GM19395 (cell line): ENCODE data around the gene MPPED1.

Experiments used
- ATAC-seq: cut with Tn5 transposase; IDR thresholded peaks from one replicate; pipeline ENCODE4 v1.9.1; 2021; ENCODE audit warnings: mild to moderate bottlenecking, moderate library complexity; ENCODE audit not compliant: unreplicated experiment

The MPPED1 gene

DNA sequence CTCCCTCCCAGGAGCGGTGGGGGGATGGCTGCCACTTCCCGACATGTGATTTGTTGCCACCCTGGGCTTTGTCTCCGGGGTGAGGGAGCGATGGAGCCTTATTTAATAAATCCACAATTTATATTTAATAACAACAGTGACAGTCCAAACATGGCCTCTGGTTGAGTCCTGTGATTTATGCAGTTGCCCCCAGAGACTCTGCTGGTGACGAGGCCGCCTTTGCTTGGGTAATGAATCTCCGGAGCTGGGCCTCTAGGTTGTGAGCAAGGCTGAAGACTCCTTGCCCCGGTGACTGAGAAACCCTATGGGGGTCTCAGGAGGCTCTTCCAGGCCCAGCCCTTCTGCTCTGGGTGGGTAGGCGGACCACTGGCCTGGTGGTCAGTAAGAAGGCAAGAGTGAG, 16.7 kb downstream of the MPPED1 start:
- ATAC-seq = no peak

DNA sequence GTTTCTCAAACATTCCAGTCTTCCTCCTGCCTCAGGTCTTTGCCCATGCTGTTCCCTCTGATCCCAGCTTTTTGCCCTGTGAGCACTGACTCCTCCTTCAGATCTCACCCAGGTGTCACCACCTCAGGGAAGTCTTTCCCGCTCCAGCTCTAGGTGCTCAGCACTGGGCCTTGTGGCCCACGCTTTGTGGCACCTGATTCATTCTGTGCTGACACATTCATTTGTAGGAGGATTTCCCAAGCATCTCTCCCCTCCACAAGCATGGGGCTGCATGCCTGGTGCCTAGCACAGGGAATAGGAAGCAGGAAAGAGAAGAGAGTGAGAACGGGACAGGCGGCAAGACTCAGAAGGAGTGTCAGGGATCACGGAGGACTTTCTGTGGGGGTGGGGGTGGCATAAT, 17.6 kb downstream of the MPPED1 start:
- ATAC-seq = no peak

DNA sequence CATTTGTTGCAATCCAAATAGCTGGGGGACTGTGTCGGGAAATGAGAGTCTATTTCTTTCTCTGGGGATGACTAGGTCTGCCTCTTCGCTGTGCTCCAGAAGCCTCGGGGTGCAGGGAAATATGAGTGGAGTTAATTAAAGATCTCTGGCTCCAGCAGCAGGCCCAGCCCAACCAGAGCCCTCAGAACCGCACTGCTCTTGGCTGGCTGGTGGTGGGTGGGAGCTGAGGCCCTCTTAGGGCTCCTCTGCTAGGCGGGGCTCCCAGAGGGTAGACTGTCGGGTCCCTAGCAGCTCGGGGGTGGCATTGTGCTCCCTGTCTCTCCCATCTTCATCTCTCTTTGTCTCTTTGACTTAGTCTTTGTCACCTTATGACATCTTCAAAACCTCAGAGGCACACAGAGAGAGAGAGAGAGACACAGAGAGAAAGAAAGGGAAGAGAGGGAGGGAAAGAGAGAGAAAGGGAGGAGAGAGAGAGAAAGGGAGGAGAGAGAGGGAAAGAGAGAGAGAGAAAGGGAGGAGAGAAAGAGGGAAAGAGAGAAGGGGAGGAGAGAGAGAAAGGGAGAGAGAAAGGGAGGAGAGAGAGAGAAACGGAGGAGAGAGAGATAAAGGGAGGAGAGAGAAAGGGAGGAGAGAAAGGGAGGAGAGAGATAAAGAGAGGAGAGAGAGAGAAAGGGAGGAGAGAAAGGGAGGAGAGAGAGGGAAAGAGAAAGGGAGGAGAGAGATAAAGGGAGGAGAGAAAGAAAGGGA, 20.2 kb downstream of the MPPED1 start:
- ATAC-seq = no peak

DNA sequence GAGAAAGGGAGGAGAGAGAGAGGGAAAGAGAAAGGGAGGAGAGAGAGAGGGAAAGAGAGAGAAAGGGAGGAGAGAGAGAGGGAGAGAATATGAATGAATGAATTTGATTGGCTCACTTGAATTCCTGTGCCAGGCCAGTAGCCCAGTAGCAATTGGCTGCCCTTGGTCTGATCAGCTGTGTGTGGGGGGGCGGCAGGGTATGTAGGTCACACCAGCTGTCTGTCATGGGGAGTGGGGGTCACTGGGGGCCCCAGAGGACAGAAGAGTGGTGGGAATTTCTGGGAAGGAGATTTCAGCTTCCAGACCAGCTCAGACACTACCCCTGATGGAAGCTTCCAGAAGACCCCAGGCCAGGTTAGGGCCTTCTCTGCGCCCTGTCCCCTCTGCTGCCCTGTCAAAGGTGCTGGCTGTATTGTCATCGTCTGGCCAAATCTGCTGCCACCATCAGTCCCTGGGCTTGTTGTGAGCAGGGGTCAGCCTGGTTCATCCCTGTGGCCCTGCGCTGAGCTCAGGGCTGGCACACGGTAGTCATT, 21.1 kb downstream of the MPPED1 start:
- no peak for ATAC-seq

DNA sequence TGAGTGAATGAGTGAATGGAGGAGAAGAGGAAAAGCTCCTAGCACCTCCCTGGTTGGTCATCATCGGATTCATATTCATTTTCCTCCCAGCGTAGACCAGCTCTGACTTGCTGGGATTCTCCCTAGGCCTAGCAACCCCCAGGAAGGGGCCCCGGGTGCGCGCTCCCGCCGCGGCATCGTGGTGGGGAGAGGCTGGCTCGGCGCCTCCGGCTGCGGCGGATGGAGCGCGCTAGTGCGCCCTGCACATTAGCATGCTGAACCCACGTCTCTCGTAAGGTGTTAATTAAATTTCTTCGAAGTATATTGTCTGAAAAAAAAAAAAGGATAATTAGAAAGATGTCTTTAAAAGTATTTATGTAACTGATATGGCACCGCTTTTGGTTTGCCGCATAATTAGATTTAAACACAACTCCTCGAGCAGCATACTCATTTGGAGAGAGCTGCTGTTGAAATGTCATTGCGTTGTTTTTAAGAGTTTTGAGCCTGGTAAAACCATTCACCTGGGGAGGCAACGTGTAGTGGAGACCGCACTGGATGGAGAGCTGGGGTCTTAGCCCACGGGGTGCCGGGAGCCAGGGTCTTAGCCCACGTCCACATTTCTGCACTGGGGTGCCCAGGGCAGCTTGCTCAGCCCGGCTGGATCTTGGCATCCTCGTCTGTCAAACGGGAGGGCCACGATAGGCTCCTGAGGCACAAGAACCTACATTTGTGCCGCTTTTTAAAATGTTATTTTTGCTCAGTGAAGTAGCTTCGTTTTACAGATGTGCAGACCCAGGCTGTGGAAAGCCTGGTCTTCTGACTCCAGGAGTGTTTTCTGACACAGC, 21.8 kb downstream of the MPPED1 start:
- ATAC-seq = no peak

DNA sequence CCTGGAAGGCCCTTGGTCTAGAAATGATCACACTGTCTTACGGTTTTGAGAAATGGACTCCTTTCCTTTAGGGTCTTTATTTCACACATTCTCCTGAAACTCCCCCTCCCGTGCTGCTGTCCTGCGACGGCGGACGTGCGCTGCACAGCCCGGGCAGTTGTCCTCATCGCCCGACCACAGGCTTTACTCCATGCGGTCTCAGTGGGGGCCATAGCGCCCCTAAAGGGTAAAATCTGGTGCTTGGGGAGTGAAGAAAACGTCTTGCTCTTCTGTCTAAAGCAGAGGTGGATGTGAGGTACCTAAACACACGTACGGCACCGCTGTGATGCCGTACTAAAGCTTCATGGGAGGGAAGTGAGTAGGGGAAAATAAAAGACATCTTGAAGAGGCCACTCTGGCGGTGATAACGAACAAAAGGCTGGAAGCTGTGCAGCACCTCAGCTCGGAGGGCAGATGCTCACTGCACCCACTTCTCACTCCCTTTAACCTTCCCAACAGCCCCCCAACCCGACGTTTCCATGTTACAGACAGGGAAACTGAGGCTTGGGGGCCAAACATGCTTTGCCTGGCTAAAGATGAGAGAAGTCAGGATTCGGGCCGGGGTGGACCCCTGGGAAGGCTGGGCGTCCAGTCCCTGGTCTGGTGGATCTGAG, 22.6 kb downstream of the MPPED1 start:
- ATAC-seq = no peak

DNA sequence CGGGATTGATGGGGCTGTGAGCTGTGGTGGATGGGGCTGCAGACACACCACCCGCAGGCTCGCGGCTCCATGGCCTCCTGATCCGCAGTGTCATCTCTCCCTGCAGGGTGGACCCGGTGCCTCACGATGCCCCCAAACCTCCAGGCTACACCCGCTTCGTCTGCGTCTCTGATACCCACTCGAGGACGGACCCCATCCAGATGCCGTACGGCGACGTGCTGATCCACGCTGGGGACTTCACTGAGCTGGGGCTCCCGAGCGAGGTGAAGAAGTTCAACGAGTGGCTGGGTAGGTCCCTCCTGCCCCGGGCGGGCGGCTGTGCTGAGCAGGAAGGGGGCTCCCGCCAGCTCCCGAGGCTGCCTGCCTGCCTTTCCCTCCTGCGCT, 23.1 kb downstream of the MPPED1 start:
- ATAC-seq = no peak

DNA sequence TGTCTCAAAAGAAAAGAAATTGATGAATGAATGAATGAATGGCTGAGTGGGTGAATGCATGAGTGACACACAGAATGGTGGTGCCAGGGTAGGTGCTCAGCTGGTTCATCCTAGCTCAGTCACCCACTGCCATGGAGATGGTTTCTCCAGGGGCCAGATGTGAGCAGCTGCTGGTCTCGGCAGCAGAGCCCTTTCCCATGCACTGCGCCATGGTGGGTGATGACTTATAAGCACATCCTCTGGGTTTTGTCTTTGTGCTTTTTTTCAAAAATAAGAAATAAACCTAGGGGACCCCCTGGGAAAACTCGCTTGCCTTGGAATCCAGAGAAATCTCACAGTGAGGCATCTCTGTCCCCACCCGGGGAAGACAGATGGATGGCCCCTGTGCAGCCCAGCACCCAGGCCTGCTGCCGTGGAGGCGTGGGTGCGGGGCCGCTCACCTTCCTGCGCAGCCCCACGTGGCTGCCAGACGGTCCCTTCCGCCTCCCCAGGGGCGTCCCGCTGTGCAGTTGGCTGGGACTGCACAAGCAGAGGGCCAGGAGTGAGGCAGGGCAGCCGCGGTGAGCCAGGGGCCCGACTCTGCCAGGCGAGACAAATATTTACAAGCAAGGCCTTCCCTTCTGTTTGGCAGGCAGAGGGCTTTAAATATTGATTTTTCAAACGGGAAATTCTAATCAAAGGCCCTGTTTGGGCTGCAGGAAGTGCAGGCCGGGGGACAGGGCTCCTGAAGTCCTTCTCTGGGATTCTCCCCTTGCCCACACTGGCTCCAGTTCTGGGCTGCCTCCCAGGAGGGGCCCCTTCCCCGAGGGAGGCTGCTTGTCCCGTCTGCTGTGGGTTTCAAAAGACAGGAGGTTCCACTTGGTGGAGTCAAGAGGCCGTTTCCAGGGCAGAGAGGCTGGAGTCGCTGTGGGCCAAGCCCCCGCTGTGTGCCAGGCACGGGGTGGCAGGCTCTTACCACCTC, 24.3 kb downstream of the MPPED1 start:
- no peak for ATAC-seq

DNA sequence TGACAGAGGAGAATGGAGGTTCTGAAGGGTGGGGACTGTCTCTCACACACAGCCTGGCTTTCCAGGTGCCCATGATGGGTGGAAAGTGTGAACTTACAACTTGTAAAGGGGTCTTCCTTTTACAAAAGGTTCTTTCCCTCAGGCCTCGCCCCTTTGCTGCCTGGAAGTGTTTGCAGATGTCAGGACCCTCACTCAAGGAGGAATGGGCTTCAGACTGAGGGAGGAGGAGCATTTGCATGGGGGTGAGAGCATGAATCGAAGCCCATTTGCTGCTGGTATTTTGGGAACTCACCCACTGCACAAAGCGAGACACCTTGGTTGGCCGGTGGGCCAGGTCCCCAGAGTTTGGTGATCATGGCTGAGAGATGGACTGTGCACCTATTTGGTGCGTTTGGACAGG, 25.1 kb downstream of the MPPED1 start:
- no peak for ATAC-seq

DNA sequence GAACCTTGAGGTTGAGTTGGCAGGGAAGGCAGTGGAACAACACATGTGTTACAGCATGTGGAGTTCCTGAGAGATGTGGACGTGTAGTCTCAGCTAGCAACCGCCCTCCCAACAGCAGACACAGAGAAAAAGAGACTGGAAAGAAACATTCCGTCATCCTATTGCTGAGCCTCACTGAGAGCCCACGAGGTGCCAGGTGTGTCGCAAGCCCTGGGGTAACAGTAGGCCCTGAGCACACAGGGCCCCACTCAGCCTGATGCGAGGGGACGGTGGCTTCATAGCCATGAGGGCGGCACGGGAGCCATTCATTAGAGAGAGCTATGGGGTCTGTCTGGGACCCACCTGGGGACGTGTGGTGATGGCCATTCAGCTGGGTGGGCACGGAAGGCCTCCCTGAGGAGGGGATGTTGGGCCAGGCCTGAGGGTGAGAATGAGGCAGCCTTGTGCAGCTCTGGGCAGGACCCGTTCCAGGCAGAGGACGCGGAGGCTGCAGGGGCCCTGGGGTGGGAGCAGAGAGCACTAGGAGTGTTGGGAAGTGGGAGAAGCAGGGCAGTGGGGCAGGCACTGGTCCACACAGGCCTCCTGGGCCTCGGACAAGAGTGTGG, 26.2 kb downstream of the MPPED1 start:
- ATAC-seq = no peak

DNA sequence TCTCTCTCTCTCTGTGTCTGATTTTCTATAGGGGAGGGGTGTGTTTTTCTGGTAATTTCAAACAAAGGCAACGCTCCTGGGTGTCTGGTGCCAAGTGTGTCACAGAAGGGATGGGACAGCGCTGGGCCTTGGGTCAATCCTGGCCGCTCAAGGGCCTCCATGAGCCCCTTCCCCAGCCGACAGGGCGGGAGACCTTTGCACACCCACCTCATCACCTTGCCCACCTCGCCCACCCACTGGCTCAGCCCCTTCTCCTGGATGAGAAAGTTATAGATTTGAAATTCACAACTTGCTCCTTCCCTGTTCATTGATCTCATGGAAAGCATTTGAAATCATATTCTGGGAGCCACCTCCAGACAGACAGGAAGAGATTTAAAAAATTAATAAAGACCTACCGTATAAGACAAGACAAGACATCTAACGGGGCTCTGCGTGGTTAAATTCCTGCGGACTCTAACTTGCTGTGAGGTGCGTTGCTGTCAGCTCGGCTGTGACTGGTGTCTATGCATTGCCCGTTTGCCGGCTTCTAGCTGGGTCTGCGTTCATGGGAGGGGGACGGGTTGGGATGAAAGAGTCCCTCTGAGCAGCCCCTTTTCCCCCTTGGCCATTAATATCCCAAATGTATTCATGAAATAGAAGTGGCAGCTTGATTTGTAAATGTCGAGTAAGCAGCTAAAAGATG, 27.0 kb downstream of the MPPED1 start:
- ATAC-seq = no peak

DNA sequence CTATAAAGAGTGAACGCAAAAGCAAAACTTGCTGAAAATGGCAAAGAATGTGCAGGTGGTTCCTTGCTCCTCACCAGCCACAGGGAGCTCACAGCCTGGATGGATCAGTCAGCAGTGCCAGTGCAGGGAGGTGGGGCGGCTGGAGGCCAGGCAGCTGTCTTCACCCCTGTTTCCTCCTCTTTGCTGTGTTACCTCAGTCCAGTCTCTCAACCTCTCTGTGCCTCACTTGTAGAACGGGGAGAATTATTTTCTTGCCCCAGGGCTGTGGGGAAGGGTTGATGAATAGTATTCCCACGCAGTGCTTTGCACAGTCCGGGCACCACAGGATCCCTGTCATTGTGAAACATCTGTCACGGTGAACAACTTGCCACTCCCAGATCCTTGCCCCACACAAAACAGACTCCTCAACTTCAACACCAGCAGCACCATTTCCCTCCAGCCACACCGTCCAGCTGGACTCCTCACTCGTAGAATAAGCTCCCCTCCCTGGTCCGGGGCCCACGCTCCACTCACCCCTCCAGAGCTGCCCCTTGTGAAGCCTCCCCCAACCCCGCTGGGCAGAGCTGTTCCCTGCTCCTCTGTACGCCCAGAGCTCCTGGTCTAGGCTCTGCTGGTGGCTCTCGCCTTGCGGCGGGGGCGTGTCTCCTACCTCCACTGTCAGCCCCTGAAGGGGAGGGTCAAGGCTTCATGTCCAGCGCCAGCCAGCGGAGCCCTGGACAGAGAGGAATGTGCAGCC, 27.7 kb downstream of the MPPED1 start:
- ATAC-seq = no peak

DNA sequence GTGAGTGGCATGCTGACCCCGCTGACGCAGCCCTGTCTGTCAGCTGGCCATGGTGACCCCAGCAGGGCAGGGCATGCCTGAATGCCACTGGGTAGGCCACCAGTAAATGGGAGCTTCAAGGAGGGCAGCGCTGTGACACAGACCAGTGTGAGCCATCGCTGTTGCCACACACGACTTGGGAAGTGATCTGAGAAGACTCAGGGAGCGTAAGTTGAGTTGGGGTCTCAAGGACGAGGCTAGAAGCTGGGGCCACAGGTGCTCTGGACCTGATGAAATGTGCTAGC, 28.2 kb downstream of the MPPED1 start:
- no peak for ATAC-seq

DNA sequence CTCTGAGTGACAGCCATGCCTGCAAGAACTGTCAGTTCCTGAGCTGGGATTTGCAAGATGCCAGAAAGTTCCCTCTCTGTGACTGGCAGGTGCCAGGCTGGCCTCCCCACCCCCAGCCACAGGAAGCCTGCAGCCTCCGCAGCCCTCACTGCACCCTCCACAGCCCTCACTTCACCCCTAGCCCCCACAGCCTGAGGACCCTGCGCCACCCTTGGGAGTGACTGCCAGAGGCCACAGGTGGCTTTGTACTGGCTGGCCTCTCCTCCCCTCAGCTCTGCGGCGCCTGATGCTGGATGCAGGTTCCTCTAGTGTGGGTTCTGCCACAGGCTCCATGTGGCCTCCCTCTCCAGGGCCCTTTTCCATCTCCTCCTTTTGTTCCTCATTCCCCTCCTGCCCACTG, 28.7 kb downstream of the MPPED1 start:
- ATAC-seq = no peak

DNA sequence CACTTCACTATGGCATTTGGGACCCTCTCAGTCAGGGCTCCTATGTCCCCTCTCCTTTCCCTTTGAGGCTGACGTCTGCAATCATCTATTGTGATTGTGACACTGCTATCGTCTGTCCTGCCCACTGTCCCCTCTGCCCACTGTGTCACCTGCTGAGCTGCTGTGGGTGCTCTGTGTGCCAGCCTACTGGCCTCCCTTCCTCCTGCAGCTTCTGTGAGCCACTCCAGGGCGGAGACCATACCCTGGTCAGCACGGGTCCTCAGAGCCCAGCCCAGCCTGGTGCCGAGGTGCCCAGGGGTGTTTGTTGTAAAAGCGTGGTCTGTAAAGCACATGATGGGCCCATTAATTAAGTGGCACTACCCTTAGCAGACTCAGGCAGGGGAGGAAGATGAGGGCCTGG, 29.4 kb downstream of the MPPED1 start:
- no peak for ATAC-seq

DNA sequence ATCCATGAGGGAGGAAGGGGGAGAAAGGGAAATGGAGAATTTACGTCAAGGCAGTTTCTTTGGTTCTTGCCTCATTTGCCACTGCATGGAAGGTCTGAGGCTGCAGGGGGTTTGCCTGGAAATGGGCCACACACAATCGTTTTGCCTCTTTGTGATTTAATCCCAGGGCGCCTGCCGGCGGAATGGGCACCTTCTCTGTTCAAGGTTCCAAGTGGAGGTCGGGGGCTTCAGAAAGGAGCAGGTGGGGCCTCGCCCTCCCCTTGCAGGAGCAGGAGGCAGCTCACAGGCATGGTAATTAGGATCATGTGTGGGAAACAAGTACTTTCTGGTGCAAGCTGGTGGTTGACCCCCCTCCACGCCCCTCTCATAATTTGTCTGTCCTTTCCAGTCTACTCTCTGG, 29.9 kb downstream of the MPPED1 start:
- ATAC-seq = no peak

DNA sequence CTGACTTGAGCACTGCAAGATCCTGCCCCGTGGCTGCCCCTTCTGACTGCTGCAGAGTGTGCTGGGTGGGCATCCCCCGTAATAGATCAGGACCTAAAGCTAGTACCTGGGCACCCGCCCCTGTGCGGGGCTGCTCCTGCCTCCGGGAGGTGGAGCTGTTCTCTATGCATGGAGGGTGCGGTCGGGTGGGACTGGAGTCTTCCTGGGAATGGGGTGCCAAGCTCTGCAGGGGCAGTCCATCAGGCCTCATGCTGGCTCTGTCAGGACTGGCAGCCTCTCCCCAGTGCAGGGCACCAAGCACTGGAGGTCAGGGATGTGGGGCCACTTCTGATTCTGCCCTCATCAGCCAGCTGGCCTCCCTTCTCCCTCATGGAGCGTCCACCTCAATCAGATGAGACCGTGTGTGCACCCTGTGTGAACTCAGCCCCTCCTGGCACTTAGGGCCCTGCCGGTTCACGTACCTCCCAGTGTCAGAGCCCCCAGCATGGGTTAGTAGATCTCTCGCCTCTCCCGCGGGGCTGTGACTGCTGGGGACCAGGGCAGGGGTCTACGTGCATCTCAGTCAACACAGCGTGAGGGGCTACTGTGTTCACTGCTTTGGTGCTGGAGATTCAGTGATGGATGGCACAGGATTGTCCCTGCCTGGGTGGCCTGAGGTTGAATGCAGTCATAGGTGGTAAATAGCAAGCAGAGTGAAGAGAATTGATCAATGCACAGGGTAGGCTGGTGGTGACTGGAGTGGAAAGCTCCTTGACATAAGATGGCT, 30.8 kb downstream of the MPPED1 start:
- no peak for ATAC-seq

DNA sequence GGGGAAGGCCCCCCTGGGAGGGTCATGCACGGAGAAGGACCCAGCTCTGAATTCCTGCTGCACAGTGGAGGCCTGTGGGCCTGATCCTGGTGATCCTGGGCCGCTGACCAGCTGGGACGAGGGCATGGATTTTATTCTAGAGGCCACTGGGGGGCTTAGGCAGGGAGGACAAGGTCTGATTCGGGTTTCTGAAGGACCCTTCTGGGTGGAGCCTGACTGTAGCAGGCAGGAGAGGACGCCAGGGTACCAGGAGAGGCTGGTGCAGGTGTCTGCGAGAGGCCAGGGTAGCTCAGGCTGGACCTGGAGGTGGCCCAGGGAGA, 31.3 kb downstream of the MPPED1 start:
- ATAC-seq = no peak
